IMR-90 (cell line): ENCODE data around the gene LMO2.
A peak's percentile ranks its signal among the peaks of the same experiment; 100 is the strongest.

Experiments
- BHLHE40 ChIP-seq: fragments of 150-350 bp; IDR thresholded peaks from 2 replicates; pipeline ENCODE4 v1.6.1; 2016; ENCODE audit warnings: mild to moderate bottlenecking, low read depth, low read length
- CEBPB ChIP-seq: IDR thresholded peaks from 2 replicates; pipeline ENCODE4 v1.6.1; 2012; ENCODE audit warnings: low read depth, low read length, improper control_type of control experiment
- CHD1 ChIP-seq: IDR thresholded peaks from 2 replicates; pipeline ENCODE4 v1.6.1; 2012; ENCODE audit warnings: low read depth, low read length, improper control_type of control experiment
- MAZ ChIP-seq: IDR thresholded peaks from 2 replicates; pipeline ENCODE4 v1.6.1; 2012; ENCODE audit warnings: low read depth, mild to moderate bottlenecking, low read length, improper control_type of control experiment, moderate library complexity, borderline replicate concordance
- MXI1 ChIP-seq: IDR thresholded peaks from 2 replicates; pipeline ENCODE4 v1.6.1; 2012; ENCODE audit warnings: low read depth, mild to moderate bottlenecking, low read length, moderate library complexity, borderline replicate concordance
- POLR2A ChIP-seq: IDR thresholded peaks from 2 replicates; pipeline ENCODE4 v1.6.1; 2012; ENCODE audit warnings: mild to moderate bottlenecking, low read depth, low read length
- RCOR1 ChIP-seq: IDR thresholded peaks from 2 replicates; pipeline ENCODE4 v1.6.1; 2012; ENCODE audit warnings: mild to moderate bottlenecking, low read length, improper control_type of control experiment; ENCODE audit not compliant: insufficient replicate concordance
- SMC3 ChIP-seq: fragments of 150-350 bp; IDR thresholded peaks from 2 replicates; pipeline ENCODE4 v1.6.1; 2016; ENCODE audit warnings: low read depth, mild to moderate bottlenecking, antibody characterized with exemption, low read length, moderate library complexity
- TF ChIP-seq, protein P1 (sequence below): conservative IDR thresholded peaks from 2 replicates; pipeline ENCODE4 v1.5.1; 2012; ENCODE audit warnings: mild to moderate bottlenecking, low read depth, low read length, improper control_type of control experiment

DNA sequence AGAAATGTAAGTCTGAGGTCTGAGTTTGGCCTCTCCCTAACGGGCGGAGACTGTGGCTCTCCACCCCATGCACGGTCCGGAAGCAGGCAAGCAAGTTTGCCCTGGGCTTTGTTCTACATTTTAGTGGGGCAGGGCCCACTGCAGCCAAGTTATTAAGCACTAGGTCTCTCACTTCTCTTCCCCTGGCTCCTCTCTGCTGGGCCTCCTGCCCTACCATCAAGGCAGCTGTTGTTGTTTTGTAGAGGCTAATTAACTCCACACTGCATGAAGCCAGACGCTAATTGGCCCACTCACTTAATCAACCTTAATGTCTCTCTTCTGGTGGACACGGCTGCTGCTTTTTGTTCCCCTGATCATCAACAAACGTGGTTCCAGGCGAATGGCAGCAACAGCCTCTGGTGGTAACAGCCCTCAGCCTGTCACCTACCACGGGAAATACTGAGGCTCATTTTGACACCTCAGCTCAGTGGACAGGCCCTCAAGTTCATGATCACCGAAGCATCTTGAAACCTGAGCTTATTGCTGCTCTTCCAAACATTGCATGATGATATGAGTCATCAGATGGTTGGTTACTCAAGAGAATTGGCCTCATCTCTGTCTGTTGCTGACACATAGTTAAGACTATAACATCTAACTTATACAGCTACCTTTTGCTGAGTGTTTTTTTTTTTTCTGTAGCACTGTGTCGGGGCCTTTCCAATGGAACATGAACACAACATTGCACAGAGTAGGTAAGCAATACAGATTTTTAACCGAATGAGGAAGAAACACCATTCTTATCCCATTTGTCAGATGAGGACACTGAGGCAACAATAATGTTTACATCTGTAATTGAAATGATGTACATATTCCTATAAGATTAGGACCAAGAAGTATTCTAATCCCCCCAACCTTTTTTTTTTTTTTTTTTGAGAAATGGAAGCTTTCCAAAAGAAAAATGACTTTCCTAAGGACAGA, 20.8 kb upstream of the LMO2 start:
- TF ChIP-seq, protein P1, sequence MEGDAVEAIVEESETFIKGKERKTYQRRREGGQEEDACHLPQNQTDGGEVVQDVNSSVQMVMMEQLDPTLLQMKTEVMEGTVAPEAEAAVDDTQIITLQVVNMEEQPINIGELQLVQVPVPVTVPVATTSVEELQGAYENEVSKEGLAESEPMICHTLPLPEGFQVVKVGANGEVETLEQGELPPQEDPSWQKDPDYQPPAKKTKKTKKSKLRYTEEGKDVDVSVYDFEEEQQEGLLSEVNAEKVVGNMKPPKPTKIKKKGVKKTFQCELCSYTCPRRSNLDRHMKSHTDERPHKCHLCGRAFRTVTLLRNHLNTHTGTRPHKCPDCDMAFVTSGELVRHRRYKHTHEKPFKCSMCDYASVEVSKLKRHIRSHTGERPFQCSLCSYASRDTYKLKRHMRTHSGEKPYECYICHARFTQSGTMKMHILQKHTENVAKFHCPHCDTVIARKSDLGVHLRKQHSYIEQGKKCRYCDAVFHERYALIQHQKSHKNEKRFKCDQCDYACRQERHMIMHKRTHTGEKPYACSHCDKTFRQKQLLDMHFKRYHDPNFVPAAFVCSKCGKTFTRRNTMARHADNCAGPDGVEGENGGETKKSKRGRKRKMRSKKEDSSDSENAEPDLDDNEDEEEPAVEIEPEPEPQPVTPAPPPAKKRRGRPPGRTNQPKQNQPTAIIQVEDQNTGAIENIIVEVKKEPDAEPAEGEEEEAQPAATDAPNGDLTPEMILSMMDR = no peak
- no peak for TF ChIP-seq RCOR1
- TF ChIP-seq BHLHE40 = no peak; the same call in 1 of the 2 replicates
- no peak for TF ChIP-seq SMC3
- no peak for TF ChIP-seq CHD1
- TF ChIP-seq POLR2A = no peak
- TF ChIP-seq MXI1 = no peak
- no peak for TF ChIP-seq MAZ
- TF ChIP-seq CEBPB = peak; percentile 91
